RPMI7951 (cell line): ENCODE measurements around the gene RAVER1. TPM values are rescaled to one million over a fixed set of nuclear protein-coding genes. Genes with fewer than 3 reads are reported as not detected.
A peak's percentile ranks its signal among the peaks of the same experiment; 100 is the strongest.

Experiments
- DNase-seq: peaks from one replicate; pipeline ENCODE4 v3.0.0-alpha.2; 2012; ENCODE audit warnings: low read depth
- total RNA-seq: library from RNA; depleted of rRNA; stranded (reverse); fragments of >200 nt; shearing (Covaris generic); gene quantifications from 2 replicates; pipeline ENCODE4 v1.2.3, GENCODE V29; 2014; rRNA removed

The RAVER1 gene
- total RNA-seq, 1 experiment from 2014 or later: 9.0 TPM

DNA sequence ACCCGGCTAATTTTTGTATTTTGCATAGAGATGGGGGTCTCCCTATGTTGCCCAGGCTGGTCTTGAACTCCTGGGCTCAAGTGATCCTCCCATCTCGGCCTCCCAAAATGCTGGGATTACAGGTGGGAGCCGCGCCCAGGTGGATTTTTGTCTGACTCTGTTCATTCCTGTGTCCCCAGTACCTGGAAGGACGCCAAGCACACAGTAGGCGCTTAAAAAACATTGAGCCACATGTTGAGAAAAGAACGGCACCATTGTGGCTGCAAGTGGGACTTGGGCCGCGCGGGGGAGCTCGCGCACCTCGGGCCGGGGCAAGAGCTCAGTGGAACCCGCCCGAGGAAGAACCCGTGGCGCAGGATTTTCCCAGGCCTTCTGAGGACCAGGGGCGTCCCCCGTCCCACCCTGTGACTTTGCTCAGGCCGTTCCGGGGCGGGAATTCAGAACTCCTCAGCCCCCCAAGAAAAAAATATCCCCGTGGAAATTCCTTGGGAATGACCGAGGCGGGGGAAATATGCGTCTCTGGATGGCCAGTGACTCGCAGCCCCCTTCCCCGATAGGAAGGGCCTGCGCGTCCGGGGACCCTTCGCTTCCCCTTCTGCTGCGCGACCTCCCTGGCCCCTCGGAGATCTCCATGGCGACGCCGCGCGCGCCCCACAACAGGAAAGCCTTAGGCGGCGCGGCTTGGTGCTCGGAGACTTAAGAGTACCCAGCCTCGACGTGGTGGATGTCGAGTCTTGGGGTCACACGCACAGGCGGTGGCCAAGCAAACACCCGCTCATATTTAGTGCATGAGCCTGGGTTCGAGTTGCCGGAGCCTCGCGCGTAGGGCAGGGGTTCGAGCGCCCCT lies 63.8 kb downstream of the RAVER1 start:
- peak; percentile 77 for DNase-seq

- DNase-seq: no peak
These were observed 65.3 kb downstream of the RAVER1 start for GRCh38 chr19:10268071-10268470.

GRCh38 chr19:10266706-10267105 lies 66.6 kb downstream of the RAVER1 start:
- DNase-seq: no peak

Other genes starting within 250 kb of the RAVER1 start
- gene SHFL, start 247.2 kb downstream of the RAVER1 start, total RNA-seq: 15.6 and 21.9 TPM in 2 replicates
- gene ANGPTL6, start 230.9 kb downstream of the RAVER1 start, total RNA-seq: 0.98 TPM in 1 of 2 replicates, not detected in the other
- gene PPAN, start 227.2 kb downstream of the RAVER1 start, total RNA-seq: 17.8 and 19.3 TPM in 2 replicates
- 1.1 and 1.2 TPM in 2 replicates for gene P2RY11, start 221.8 kb downstream of the RAVER1 start, total RNA-seq
- 264 and 284 TPM in 2 replicates for gene EIF3G, start 213.6 kb downstream of the RAVER1 start, total RNA-seq
- gene DNMT1, start 138.6 kb downstream of the RAVER1 start, total RNA-seq: 100 and 108 TPM in 2 replicates
- 4.7 and 4.9 TPM in 2 replicates for gene S1PR2, start 102.2 kb downstream of the RAVER1 start, total RNA-seq
- gene MRPL4, start 81.3 kb downstream of the RAVER1 start, total RNA-seq: 57.6 and 71.7 TPM in 2 replicates
- 75.1 and 81.1 TPM in 2 replicates for gene ICAM1, start 62.4 kb downstream of the RAVER1 start, total RNA-seq
- gene ICAM4, start 46.6 kb downstream of the RAVER1 start, total RNA-seq: 0.24 and 0.39 TPM in 2 replicates
- gene ICAM5, start 43.6 kb downstream of the RAVER1 start, total RNA-seq: 12.0 and 15.8 TPM in 2 replicates
- gene ZGLP1, start 23.7 kb downstream of the RAVER1 start, total RNA-seq: 0.88 and 1.2 TPM in 2 replicates
- 33.0 and 50.1 TPM in 2 replicates for gene FDX2, start 17.5 kb downstream of the RAVER1 start, total RNA-seq
- 16.8 and 21.5 TPM in 2 replicates for gene ICAM3, start 6.1 kb upstream of the RAVER1 start, total RNA-seq
- 44.6 and 56.8 TPM in 2 replicates for gene TYK2, start 47.0 kb upstream of the RAVER1 start, total RNA-seq
- gene CDC37, start 70.0 kb upstream of the RAVER1 start, total RNA-seq: 89.3 and 107 TPM in 2 replicates
- gene PDE4A, start 87.0 kb upstream of the RAVER1 start, total RNA-seq: 1.3 and 2.0 TPM in 2 replicates
- gene KEAP1, start 169.8 kb upstream of the RAVER1 start, total RNA-seq: 46.1 and 62.7 TPM in 2 replicates
- 0.29 TPM in 1 of 2 replicates, not detected in the other for gene S1PR5, start 183.9 kb upstream of the RAVER1 start, total RNA-seq
- 13.2 and 16.3 TPM in 2 replicates for gene ATG4D, start 210.4 kb upstream of the RAVER1 start, total RNA-seq
- 10.1 and 12.1 TPM in 2 replicates for gene KRI1, start 232.5 kb upstream of the RAVER1 start, total RNA-seq
- 32.9 and 58.4 TPM in 2 replicates for gene CDKN2D, start 235.4 kb upstream of the RAVER1 start, total RNA-seq